GM10248 (cell line): Measurements from ENCODE around the gene CEP162.

ENCODE experiments used
- CTCF ChIA-PET: fragments of 300-600 bp; sonication (Branson Sonifier 250); formaldehyde crosslinking; extraction: SDS; loops from one replicate; lab custom pipeline; 2021; ENCODE audit warnings: antibody characterized with exemption; lab: Yijun Ruan, JAX
- POLR2A ChIA-PET: fragments of 350-650 bp; sonication (Branson Sonifier 250); formaldehyde crosslinking; extraction: SDS; loops from one replicate; lab custom pipeline; 2020; ENCODE audit warnings: antibody characterized with exemption; lab: Yijun Ruan, JAX
- DNase-seq: peaks from one replicate; pipeline ENCODE4 v3.0.0; 2012; ENCODE audit errors: extremely low spot score
- CTCF ChIP-seq: IDR thresholded peaks from 2 replicates; pipeline ENCODE4 v1.5.1; 2012; ENCODE audit warnings: mild to moderate bottlenecking, low read depth; ENCODE audit errors: extremely low read depth, missing control alignments, control extremely low read depth

CEP162 gene

GRCh38 chr6:84269947-84270733 lies 42.7 kb upstream of the CEP162 start:
- DNase-seq: no peak
- ChIA-PET POLR2A (no interaction called here), CTCF (interaction anchor here (1.0 kb wide), 1 partner anchor 10 kb away, joined by 3 read pairs; no protein-coding TSS in a partner anchor)
- no peak for TF ChIP-seq CTCF

- DNase-seq: no peak
- ChIA-PET POLR2A (no interaction called here), CTCF (no interaction called here)
Observed at GRCh38 chr6:84268781-84269180, 41.3 kb upstream of the CEP162 start.

GRCh38 chr6:84263557-84263956 lies 36.1 kb upstream of the CEP162 start:
- POLR2A ChIA-PET: no interaction called here
- no peak for TF ChIP-seq CTCF
- CTCF ChIA-PET: no interaction called here
- no peak for DNase-seq

More at GRCh38 chr6:84268781-84269180, 41.3 kb upstream of the CEP162 start:
- TF ChIP-seq CTCF: no peak

GRCh38 chr6:84260926-84261325 lies 33.5 kb upstream of the CEP162 start:
- POLR2A ChIA-PET: no interaction called here
- TF ChIP-seq CTCF: no peak
- CTCF ChIA-PET: interaction anchor here (0.8 to 1.6 kb wide), 2 partner anchors 20 to 33 kb away, joined by 3 to 4 read pairs; partner anchors contain the start of gene CEP162
- DNase-seq: no peak

- no peak for TF ChIP-seq CTCF
- ChIA-PET CTCF (interaction anchor here (0.6 to 0.9 kb wide), 2 partner anchors 10 to 1195 kb away, joined by 3 read pairs; partner anchors contain the start of gene UBE3D), POLR2A (no interaction called here)
- no peak for DNase-seq
Observed at GRCh38 chr6:84260196-84260595, 32.8 kb upstream of the CEP162 start.

- no peak for TF ChIP-seq CTCF
- ChIA-PET POLR2A (no interaction called here), CTCF (no interaction called here)
- no peak for DNase-seq
Observed at GRCh38 chr6:84258866-84259265, 31.4 kb upstream of the CEP162 start.
